GM10248 (cell line): ENCODE data around the gene RALGAPA2.

Source experiments
- CTCF ChIA-PET: fragments of 300-600 bp; sonication (Branson Sonifier 250); formaldehyde crosslinking; extraction: SDS; loops from one replicate; lab custom pipeline; 2021; ENCODE audit warnings: antibody characterized with exemption; lab: Yijun Ruan, JAX
- POLR2A ChIA-PET: fragments of 350-650 bp; sonication (Branson Sonifier 250); formaldehyde crosslinking; extraction: SDS; loops from one replicate; lab custom pipeline; 2020; ENCODE audit warnings: antibody characterized with exemption; lab: Yijun Ruan, JAX
- DNase-seq: peaks from one replicate; pipeline ENCODE4 v3.0.0; 2012; ENCODE audit errors: extremely low spot score
- TF ChIP-seq, protein P1 (sequence below): IDR thresholded peaks from 2 replicates; pipeline ENCODE4 v1.5.1; 2012; ENCODE audit warnings: mild to moderate bottlenecking, low read depth; ENCODE audit errors: extremely low read depth, missing control alignments, control extremely low read depth

The RALGAPA2 gene

DNA sequence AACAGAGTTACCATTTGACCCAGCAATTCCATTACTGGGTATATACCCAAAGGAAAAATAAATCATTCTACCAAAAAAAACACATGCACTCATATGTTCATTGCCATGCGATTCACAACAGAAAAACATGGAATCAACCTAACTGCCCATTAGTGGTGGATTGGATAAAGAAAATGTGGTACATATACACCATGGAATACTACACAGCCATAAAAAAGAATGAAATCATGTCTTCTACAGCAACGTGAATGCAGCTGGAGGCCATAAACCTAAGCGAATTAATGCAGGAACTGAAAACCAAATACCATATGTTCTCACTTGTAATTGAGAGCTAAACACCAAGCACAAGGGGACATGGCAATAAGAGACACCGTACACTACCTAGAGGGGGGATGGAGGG, 12.5 kb downstream of the RALGAPA2 start:
- ChIA-PET CTCF (interaction anchor here (1.3 kb wide), 1 partner anchor 12 kb away, joined by 4 read pairs; no protein-coding TSS in a partner anchor), POLR2A (no interaction called here)
- TF ChIP-seq, protein P1, sequence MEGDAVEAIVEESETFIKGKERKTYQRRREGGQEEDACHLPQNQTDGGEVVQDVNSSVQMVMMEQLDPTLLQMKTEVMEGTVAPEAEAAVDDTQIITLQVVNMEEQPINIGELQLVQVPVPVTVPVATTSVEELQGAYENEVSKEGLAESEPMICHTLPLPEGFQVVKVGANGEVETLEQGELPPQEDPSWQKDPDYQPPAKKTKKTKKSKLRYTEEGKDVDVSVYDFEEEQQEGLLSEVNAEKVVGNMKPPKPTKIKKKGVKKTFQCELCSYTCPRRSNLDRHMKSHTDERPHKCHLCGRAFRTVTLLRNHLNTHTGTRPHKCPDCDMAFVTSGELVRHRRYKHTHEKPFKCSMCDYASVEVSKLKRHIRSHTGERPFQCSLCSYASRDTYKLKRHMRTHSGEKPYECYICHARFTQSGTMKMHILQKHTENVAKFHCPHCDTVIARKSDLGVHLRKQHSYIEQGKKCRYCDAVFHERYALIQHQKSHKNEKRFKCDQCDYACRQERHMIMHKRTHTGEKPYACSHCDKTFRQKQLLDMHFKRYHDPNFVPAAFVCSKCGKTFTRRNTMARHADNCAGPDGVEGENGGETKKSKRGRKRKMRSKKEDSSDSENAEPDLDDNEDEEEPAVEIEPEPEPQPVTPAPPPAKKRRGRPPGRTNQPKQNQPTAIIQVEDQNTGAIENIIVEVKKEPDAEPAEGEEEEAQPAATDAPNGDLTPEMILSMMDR = no peak
- no peak for DNase-seq

DNA sequence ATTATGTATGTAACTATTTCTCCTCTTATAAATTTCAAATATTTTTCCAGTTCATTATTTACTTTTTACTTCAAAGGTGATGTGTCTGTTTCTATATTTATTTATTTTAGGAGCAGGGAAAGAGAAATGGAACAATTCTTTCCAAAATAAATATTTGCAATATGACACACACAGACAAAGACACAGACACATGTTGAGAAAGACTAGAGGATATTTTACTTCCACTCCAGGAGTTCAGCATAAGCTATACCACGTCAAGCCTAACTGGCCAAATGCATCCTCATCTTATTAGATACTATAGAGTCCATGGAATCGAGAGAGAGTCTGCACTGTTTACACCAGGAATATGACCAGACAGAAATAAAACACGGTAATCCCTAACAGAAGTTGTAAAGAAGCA, 13.3 kb downstream of the RALGAPA2 start:
- no peak for DNase-seq
- ChIA-PET CTCF (interaction anchor here (1.0 kb wide), 1 partner anchor 11 kb away, joined by 3 read pairs; no protein-coding TSS in a partner anchor), POLR2A (no interaction called here)
- TF ChIP-seq, protein P1 = no peak

DNA sequence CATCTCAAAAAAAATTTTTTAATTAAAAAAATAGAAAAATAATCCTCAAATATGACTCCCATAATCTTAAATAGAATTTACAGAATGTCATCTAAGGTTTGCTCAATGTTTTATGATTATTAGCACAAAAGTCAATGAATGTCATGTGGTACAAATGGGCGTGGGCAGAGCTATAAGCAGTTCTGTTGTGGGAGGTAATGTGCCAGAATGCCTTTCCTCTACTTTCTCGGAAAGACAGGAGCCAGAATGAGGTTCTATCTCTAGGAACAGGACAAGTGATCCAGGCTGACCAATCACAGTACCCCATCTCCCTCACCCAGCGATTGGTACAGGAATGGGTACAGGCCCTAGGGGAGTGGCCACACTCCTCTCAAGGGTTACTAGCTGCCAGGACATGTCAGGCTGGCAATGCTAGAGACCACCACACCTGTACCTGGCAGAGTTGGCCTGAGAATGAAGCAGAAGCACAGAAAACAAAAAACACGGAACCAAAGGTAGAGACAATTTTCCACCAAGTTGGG, 15.1 kb downstream of the RALGAPA2 start:
- no peak for DNase-seq
- ChIA-PET POLR2A (no interaction called here), CTCF (no interaction called here)
- TF ChIP-seq, protein P1 = no peak

DNA sequence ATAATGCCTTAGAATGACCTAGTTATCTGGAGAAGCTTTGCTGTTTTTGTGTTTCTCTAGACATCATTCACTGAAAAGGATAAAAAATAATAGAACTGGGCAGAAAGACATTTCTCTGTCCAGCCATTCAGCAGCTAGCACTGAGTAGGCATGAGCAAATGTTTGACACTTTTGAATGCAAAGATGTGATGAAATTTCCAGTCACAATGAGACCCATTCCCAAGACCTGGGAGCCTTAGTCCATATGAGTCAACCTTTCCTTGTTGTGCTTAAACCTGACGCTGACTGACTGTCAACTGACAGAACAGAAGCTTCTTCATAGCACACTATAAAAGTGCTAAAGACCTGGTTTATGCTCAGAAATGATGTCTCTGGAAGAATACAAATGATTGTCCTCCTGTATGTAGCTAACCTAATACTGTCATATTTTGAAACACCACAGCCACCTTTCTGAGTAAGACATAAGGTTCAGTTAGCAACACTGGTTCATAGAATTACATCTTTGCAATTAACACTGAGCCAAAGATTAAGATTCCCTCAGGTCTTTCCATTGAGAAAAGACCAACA, 17.1 kb downstream of the RALGAPA2 start:
- CTCF ChIA-PET = interaction anchor here (0.8 to 2.5 kb wide), 3 partner anchors 10 to 130 kb away, joined by 3 to 7 read pairs (median 4); no protein-coding TSS in a partner anchor
- no peak for DNase-seq
- TF ChIP-seq, protein P1 = no peak
- POLR2A ChIA-PET = no interaction called here

DNA sequence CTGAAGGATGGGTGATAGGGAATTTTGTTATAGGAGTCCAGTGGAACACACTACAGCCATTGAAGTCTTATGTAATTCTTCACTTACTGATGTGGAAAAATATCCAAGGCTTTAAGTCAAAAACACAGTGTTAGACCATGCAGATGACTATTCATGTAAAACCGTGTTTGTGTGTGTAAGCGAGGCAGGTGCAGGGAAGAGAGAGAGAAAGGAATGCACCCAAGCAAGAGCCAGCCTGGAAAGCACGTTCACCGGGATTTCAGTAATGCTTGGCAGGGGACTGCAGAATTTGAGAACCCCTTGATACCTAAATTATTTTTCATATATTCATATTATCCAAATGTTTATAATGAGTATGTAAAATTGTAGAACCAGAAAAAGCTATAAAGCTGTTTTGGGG, 17.9 kb downstream of the RALGAPA2 start:
- POLR2A ChIA-PET = no interaction called here
- CTCF ChIA-PET = interaction anchor here (0.9 to 2.5 kb wide), 2 partner anchors 9 to 131 kb away, joined by 4 to 7 read pairs; no protein-coding TSS in a partner anchor
- TF ChIP-seq, protein P1 = no peak
- DNase-seq = no peak

DNA sequence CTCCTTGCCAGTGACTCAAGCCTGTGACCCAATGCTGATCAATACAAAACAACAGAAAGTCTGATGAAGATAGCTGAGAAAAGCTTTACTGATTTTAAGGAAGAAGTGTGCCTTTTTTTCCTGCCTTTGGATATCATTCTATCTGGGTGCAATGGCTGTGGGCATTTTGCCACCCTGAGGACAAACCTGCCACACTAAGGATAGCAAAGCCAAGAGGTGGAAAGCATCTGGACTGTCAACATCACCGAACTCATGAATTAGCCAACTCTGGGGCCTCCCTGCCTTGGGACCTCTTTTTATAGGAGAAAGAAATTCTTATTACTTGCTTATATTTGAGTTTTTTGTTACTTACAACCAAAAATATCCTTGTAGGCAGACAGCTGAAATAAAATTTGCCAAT, 19.9 kb downstream of the RALGAPA2 start:
- CTCF ChIA-PET = interaction anchor here (1.5 to 1.6 kb wide), 2 partner anchors 23 to 35 kb away, joined by 3 to 7 read pairs; no protein-coding TSS in a partner anchor
- POLR2A ChIA-PET = no interaction called here
- TF ChIP-seq, protein P1 = no peak
- DNase-seq = no peak
